Smooth muscle cell (in vitro differentiated cells): Measurements from ENCODE around the gene FSTL5. TPM values are rescaled to one million over a fixed set of nuclear protein-coding genes. Genes with fewer than 3 reads are reported as not detected.
A peak's percentile ranks its signal among the peaks of the same experiment; 100 is the strongest.

Experiments used
- DNase-seq: peaks from one replicate; lab custom pipeline; 2025; ENCODE audit not compliant: unreplicated experiment; lab: John Stamatoyannopoulos, UW
- H2AFZ ChIP-seq: fragments of 200-600 bp; sonication (generic); 2 replicates; pipeline ENCODE4 v1.6.0; 2016; ENCODE audit warnings: antibody characterized with exemption, low read depth, mild to moderate bottlenecking
- H3F3A ChIP-seq: fragments of 200-600 bp; sonication (generic); 2 replicates; pipeline ENCODE4 v1.6.0; 2017; ENCODE audit warnings: antibody characterized with exemption, low read depth
- H3K27ac ChIP-seq: fragments of 200-600 bp; sonication (generic); 2 replicates; pipeline ENCODE4 v1.5.1; 2016; ENCODE audit warnings: low read depth, mild to moderate bottlenecking
- H3K27me3 ChIP-seq: fragments of 200-600 bp; sonication (generic); 2 replicates; pipeline ENCODE4 v1.6.1; 2016; ENCODE audit warnings: low read depth, mild to moderate bottlenecking
- H3K36me3 ChIP-seq: fragments of 200-600 bp; sonication (generic); 2 replicates; pipeline ENCODE4 v1.5.1; 2016; ENCODE audit warnings: low read depth
- H3K4me1 ChIP-seq: fragments of 200-600 bp; sonication (generic); 2 replicates; pipeline ENCODE4 v1.5.1; 2016; ENCODE audit warnings: low read depth
- H3K4me2 ChIP-seq: fragments of 200-600 bp; sonication (generic); 2 replicates; pipeline ENCODE4 v1.6.0; 2016; ENCODE audit warnings: mild to moderate bottlenecking
- H3K4me3 ChIP-seq: fragments of 200-600 bp; sonication (generic); 2 replicates; pipeline ENCODE4 v1.5.1; 2016; ENCODE audit warnings: mild to moderate bottlenecking
- H3K79me2 ChIP-seq: fragments of 200-600 bp; sonication (generic); 2 replicates; pipeline ENCODE4 v1.6.0; 2016; ENCODE audit warnings: low read depth, mild to moderate bottlenecking
- H3K9ac ChIP-seq: fragments of 200-600 bp; sonication (generic); 2 replicates; pipeline ENCODE4 v1.6.0; 2016; ENCODE audit warnings: low read depth
- H3K9me3 ChIP-seq: fragments of 200-600 bp; sonication (generic); replicated peaks from 2 replicates; pipeline ENCODE4 v1.5.1; 2016; ENCODE audit warnings: low read depth
- H4K20me1 ChIP-seq: fragments of 200-600 bp; sonication (generic); 2 replicates; pipeline ENCODE4 v1.6.0; 2016; ENCODE audit warnings: low read depth
- WGBS: methylation state at CpG from one replicate; pipeline ENCODE4 v1.1.7; 2016; ENCODE audit warnings: low lambda C conversion rate; 5-methylcytosine and 5-hydroxymethylcytosine counted together
- polyA plus RNA-seq: library from polyadenylated mRNA; unstranded; fragments of >200 nt; fragmentation: Nextera tagmentation; extraction: Ambion mirVana; gene quantifications from 2 replicates; pipeline ENCODE4 v1.2.1, GENCODE V29; 2016
- total RNA-seq: library from RNA; depleted of rRNA; stranded (reverse); fragments of >200 nt; gene quantifications from 2 replicates; pipeline ENCODE4 v1.2.3, GENCODE V29; 2014
- TF ChIP-seq, protein P1 (sequence below): fragments of 200-600 bp; sonication (generic); IDR thresholded peaks from 2 replicates; pipeline ENCODE4 v1.5.1; 2017; ENCODE audit warnings: borderline replicate concordance, mild to moderate bottlenecking, antibody characterized with exemption; ENCODE audit not compliant: insufficient read depth, poor library complexity, severe bottlenecking

The FSTL5 gene
- total and polyA plus RNA-seq, 2 experiments from 2014 or later, result 0.04 TPM; not detected in 1

DNA sequence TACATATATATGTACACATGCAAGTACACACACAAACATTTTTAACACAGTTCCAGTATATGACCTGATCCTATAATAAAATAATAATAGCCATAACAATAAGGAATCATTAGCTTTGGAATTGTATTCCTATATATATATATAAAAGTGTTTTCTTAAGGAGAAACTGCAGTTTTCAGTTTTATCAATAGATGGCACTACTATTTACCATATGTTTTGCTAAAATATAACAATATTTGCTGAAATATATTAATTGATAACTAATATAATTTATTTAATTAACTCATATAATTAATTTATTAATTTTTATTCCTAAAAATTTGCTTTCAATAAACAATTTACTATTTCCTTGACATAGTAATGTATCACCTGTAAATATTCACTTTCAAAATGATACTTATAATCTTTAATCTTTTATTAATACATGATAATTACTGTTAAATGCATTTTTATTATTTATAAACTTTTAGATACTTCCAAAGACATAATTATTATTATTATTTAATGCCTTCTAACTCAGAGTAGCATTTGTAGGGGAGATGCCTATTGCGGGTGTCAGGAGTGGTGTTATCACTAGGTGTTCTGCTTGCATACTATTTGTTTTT lies 599.5 kb downstream of the FSTL5 start:
- no peak overlapping the region for H2AFZ ChIP-seq
- H3K4me2 ChIP-seq, result no peak overlapping the region
- no peaks in the 10 kb centered on the region for H3K9me3 ChIP-seq
- no peak overlapping the region for H3K9ac ChIP-seq
- no peaks in the 10 kb centered on the region for H3F3A ChIP-seq
- no peak overlapping the region for H3K4me3 ChIP-seq
- 100% methylated on average over 1 of the region's 1 CpG for WGBS
- no peak overlapping the region for H3K27ac ChIP-seq
- H3K79me2 ChIP-seq, result no peaks in the 10 kb centered on the region
- DNase-seq, result no peak
- TF ChIP-seq, protein P1, sequence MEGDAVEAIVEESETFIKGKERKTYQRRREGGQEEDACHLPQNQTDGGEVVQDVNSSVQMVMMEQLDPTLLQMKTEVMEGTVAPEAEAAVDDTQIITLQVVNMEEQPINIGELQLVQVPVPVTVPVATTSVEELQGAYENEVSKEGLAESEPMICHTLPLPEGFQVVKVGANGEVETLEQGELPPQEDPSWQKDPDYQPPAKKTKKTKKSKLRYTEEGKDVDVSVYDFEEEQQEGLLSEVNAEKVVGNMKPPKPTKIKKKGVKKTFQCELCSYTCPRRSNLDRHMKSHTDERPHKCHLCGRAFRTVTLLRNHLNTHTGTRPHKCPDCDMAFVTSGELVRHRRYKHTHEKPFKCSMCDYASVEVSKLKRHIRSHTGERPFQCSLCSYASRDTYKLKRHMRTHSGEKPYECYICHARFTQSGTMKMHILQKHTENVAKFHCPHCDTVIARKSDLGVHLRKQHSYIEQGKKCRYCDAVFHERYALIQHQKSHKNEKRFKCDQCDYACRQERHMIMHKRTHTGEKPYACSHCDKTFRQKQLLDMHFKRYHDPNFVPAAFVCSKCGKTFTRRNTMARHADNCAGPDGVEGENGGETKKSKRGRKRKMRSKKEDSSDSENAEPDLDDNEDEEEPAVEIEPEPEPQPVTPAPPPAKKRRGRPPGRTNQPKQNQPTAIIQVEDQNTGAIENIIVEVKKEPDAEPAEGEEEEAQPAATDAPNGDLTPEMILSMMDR, result peak; percentile 59
- no peaks in the 10 kb centered on the region for H4K20me1 ChIP-seq
- H3K36me3 ChIP-seq, result no peaks in the 10 kb centered on the region
- no peaks in the 10 kb centered on the region for H3K4me1 ChIP-seq
- no peaks in the 10 kb centered on the region for H3K27me3 ChIP-seq

DNA sequence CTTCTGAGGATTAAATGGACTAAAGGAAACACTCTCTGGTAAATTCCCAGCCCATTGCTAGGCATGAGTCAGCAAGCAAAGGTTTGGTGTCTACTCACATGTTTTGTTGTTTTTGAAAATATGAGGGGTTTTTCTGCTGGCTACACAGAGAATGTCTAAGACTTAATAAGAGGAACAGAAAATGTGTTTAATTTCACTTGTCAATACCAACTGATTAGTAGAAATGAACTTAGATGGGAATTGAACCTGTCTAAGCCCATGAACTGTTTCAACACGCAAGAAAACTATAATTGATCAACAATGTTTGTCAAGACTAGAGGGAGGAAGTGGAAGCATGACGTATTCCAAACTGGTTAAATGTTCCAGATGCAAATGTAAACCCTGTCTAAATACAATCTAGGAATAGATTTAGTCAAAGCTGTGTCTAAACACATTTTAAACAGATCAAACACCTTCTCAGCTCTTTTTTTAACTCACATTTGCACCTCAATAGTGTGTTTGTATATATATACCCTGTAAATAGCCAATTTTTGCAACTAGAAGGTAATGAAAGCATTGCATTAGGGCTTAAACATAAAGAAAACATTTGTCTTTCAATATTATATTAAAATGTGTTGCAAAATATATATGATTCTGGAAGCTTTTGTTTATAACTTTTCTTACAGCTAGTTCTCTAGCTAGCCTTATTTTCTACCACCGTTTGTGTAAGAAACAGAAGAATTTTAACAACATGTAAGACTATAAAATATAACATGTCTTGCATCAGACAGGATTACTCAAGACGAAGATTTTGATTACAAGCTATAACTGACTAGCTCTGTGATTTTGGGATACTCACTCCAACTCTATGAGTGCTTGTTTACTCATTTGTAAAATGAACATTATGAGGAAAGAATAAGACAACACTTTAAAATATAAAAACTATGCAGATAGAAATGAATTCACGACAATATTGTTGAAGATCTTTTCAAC lies 607.8 kb downstream of the FSTL5 start:
- Histone ChIP-seq H3K9ac (peak overlapping the region; percentile 83), H4K20me1 (no peaks in the 10 kb centered on the region), H2AFZ (peak overlapping the region; percentile 61), H3K4me1 (peaks cover 25% of the 10 kb centered on the region), H3K9me3 (no peaks in the 10 kb centered on the region), H3K4me3 (peak overlapping the region; percentile 15), H3K4me2 (peak overlapping the region; percentile 80), H3K79me2 (no peaks in the 10 kb centered on the region), H3K27me3 (no peaks in the 10 kb centered on the region), H3K36me3 (no peaks in the 10 kb centered on the region), H3F3A (peaks cover 14% of the 10 kb centered on the region), H3K27ac (peak overlapping the region; percentile 99)
- WGBS, result 24% methylated on average over 5 of the region's 5 CpGs
- no peak for DNase-seq
- TF ChIP-seq, protein P1, result no peak

DNA sequence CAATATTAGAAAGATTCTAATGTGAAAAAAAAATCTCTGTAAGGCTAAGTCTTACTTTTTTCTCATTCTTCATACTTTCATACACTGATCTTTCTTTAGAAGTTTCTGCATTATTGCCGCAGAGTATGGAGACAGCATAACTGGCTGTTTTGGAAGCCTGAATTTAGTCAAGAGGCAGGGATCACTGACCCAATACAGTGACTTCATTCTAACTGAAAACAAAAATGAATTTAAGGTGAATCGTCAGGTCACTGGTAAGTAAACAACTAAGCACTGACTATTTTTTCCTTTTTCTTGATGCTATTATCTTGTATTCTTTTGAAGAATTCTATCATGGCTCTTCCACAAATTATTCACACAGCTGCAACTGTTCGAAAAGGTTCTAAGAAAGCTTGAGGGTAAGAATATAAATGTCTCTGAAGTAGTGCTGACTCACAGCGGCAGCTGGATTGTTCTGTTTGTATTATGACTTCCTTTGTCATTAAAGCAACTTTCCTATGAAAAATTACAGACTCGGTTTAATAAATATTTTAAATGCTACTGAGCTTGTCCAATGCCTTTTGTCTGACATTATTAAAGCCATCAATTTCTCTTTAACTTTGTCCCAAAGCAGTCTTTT lies 609.3 kb downstream of the FSTL5 start:
- TF ChIP-seq, protein P1, result no peak
- Histone ChIP-seq H3K4me3 (peak overlapping the region; percentile 15), H3K9ac (peak overlapping the region; percentile 83), H2AFZ (peak overlapping the region; percentile 61), H3K9me3 (no peaks in the 10 kb centered on the region), H3K79me2 (no peaks in the 10 kb centered on the region), H3K4me2 (peak overlapping the region; percentile 80), H3K36me3 (no peaks in the 10 kb centered on the region), H3F3A (peaks cover 14% of the 10 kb centered on the region), H3K4me1 (peaks cover 25% of the 10 kb centered on the region), H3K27me3 (no peaks in the 10 kb centered on the region), H4K20me1 (no peaks in the 10 kb centered on the region), H3K27ac (peak overlapping the region; percentile 99)
- WGBS, result 24% methylated on average over 5 of the region's 5 CpGs
- DNase-seq, result no peak
